Panc1 (cell line): ENCODE data around the gene MAGEA8. TPM values are rescaled to one million over a fixed set of nuclear protein-coding genes. Genes with fewer than 3 reads are reported as not detected.

Experiments used
- ATAC-seq: fragments of 200-7000 bp; cut with Tn5 transposase; 2 replicates; pipeline ENCODE4 v1.9.1; 2020; ENCODE audit warnings: mild to moderate bottlenecking, moderate library complexity
- BruUV-seq: library from RNA; stranded (reverse); fragments of 400-500 nt; replicated peaks from 2 replicates; lab custom pipeline; 2021; lab: Mats Ljungman, UMichigan
- CTCF ChIA-PET: fragments of 300-600 bp; sonication (Branson Sonifier 250); formaldehyde crosslinking; loops from one replicate; lab custom pipeline; 2022; ENCODE audit warnings: antibody characterized with exemption; lab: Charles Lee
- POLR2A ChIA-PET: fragments of 300-600 bp; sonication (Branson Sonifier 250); formaldehyde crosslinking; loops from one replicate; lab custom pipeline; 2022; ENCODE audit warnings: antibody characterized with exemption; lab: Charles Lee
- DNase-seq: peaks from one replicate; pipeline ENCODE4 v3.0.0-alpha.2; 2010; ENCODE audit warnings: low read depth, low spot score
- H3K27ac ChIP-seq: 2 replicates; pipeline ENCODE4 v1.5.1; 2011; ENCODE audit warnings: mild to moderate bottlenecking, low read length, inconsistent platforms
- H3K27me3 ChIP-seq: fragments of 200-500 bp; sonication (Bioruptor generic); 2 replicates; pipeline ENCODE4 v1.6.0; 2014; ENCODE audit warnings: low read length, inconsistent platforms; ENCODE audit not compliant: control insufficient read depth, insufficient read depth
- H3K36me3 ChIP-seq: fragments of 200-500 bp; sonication (Bioruptor generic); 2 replicates; pipeline ENCODE4 v1.5.1; 2014; ENCODE audit warnings: inconsistent platforms, mild to moderate bottlenecking, low read length, moderate library complexity; ENCODE audit not compliant: control insufficient read depth, insufficient read depth
- H3K4me1 ChIP-seq: 2 replicates; pipeline ENCODE4 v1.5.1; 2011; ENCODE audit warnings: inconsistent platforms, mild to moderate bottlenecking, low read length, moderate library complexity; ENCODE audit not compliant: control insufficient read depth, insufficient read depth
- H3K4me3 ChIP-seq, 2 experiments: 2 replicates each; pipeline ENCODE4 v1.5.1; 2011 to 2012; ENCODE audit warnings: low read depth in 2 of 2, low read length in 2 of 2, mild to moderate bottlenecking in 2 of 2, inconsistent platforms in 1 of 2, moderate library complexity in 1 of 2
- H3K9me3 ChIP-seq: fragments of 200-500 bp; sonication (Bioruptor generic); 2 replicates; pipeline ENCODE4 v1.5.1; 2014; ENCODE audit warnings: low read depth, mild to moderate bottlenecking, inconsistent platforms, low read length, moderate library complexity; ENCODE audit not compliant: control insufficient read depth, insufficient read depth
- POLR2AphosphoS5 ChIP-seq: IDR thresholded peaks from 2 replicates; pipeline ENCODE4 v1.6.1; 2012; ENCODE audit warnings: mild to moderate bottlenecking, low read depth, low read length, moderate library complexity
- SIN3A ChIP-seq: IDR thresholded peaks from 2 replicates; pipeline ENCODE4 v1.6.1; 2012; ENCODE audit warnings: low read depth, mild to moderate bottlenecking, low read length, moderate library complexity, borderline replicate concordance; ENCODE audit not compliant: insufficient read depth
- TCF7L2 ChIP-seq: IDR thresholded peaks from 2 replicates; pipeline ENCODE4 v1.6.1; 2011; ENCODE audit warnings: mild to moderate bottlenecking, low read depth, low read length, inconsistent platforms
- in situ Hi-C: cut with HindIII; loops from 2 replicates; pipeline ENCODE4 v1.10.0; 2016; ENCODE audit warnings: low sequenced_read_pairs, low pct_unique_long_range_greater_than_20kb
- intact Hi-C: fragments of 100-400 bp; cut with micrococcal nuclease; formaldehyde crosslinking; loops from one replicate; pipeline ENCODE4 v1.10.0; 2022; ENCODE audit not compliant: unreplicated experiment
- total RNA-seq: library from RNA; stranded (reverse); gene quantifications from one replicate; pipeline ENCODE4 v1.2.1, GENCODE V29; 2021; ENCODE audit not compliant: unreplicated experiment
- TF ChIP-seq, protein P1 (sequence below), 2 experiments: IDR thresholded peaks; 2 replicates each; pipeline ENCODE4 v1.6.1; 2011 to 2012; ENCODE audit warnings: low read depth in 2 of 2, control low read depth in 1 of 2, low read length in 1 of 2, mild to moderate bottlenecking in 1 of 2, moderate library complexity in 1 of 2; ENCODE audit not compliant: insufficient read depth in 1 of 2
- TF ChIP-seq, protein P2 (sequence below): fragments of 450-650 bp; IDR thresholded peaks from 2 replicates; pipeline ENCODE4 v1.5.1; 2017; ENCODE audit warnings: mild to moderate bottlenecking

MAGEA8 gene
- total RNA-seq, 1 experiment from 2014 or later: not detected

DNA sequence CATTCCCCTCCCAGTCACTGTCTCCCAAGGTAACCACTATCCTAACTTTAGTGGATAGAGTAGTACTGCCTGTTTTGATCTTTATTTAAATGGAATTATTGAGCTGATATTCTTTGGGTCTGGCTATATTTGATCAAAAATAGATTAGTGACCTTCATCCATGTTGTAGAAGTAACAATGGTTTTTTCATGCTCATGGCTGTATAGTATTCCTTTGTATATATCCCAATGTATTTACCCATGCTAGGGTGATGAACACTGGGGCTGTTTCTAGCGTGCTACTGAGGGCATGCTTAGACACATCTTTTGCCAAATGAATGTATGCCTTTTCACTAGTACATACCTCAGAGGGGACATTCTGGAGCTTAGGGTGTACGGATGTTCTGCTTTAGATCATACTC is 10.1 kb upstream of the MAGEA8 start:
- no peak for ATAC-seq
- intact Hi-C loops: no loop called here
- BruUV-seq: no TSS peak
- H3K4me1 ChIP-seq: no peaks in the 10 kb centered on the region
- H3K27me3 ChIP-seq: no peaks in the 10 kb centered on the region
- H3K36me3 ChIP-seq: no peaks in the 10 kb centered on the region
- TF ChIP-seq SIN3A (no peak), TCF7L2 (no peak)
- TF ChIP-seq, protein P1, sequence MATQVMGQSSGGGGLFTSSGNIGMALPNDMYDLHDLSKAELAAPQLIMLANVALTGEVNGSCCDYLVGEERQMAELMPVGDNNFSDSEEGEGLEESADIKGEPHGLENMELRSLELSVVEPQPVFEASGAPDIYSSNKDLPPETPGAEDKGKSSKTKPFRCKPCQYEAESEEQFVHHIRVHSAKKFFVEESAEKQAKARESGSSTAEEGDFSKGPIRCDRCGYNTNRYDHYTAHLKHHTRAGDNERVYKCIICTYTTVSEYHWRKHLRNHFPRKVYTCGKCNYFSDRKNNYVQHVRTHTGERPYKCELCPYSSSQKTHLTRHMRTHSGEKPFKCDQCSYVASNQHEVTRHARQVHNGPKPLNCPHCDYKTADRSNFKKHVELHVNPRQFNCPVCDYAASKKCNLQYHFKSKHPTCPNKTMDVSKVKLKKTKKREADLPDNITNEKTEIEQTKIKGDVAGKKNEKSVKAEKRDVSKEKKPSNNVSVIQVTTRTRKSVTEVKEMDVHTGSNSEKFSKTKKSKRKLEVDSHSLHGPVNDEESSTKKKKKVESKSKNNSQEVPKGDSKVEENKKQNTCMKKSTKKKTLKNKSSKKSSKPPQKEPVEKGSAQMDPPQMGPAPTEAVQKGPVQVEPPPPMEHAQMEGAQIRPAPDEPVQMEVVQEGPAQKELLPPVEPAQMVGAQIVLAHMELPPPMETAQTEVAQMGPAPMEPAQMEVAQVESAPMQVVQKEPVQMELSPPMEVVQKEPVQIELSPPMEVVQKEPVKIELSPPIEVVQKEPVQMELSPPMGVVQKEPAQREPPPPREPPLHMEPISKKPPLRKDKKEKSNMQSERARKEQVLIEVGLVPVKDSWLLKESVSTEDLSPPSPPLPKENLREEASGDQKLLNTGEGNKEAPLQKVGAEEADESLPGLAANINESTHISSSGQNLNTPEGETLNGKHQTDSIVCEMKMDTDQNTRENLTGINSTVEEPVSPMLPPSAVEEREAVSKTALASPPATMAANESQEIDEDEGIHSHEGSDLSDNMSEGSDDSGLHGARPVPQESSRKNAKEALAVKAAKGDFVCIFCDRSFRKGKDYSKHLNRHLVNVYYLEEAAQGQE (IDR thresholded peaks at IDR 0.05; ENCODE audit: insufficient read depth in 1 of 2, low read depth in 2 of 2, low read length in 1 of 2): no peak
- POLR2A ChIA-PET: no interaction called here
- no peak overlapping the region for H3K27ac ChIP-seq
- H3K9me3 ChIP-seq: no peaks in the 10 kb centered on the region
- CTCF ChIA-PET: no interaction called here
- H3K4me3 ChIP-seq: no peak overlapping the region
- in situ Hi-C loops: no loop called here
- DNase-seq: no peak

DNA sequence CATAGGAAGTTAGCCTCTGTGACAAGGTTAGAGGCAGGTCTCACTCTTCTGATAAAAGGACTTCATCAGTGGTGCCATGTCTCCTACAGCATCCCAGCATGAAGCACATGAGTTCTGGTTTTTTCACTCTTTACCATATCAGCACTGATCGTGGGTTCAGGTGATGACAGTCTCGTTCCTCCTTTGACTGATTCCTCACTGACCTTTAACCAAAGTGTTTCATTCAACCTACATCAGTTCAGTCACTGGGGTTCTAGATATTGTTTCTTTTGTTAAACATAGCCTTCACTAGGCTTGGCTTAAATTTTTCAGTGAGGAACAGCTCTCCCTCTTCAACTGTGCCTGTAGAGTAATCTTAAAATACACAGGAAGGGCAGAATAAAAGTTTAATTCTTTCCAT is 9.6 kb upstream of the MAGEA8 start:
- no TSS peak for BruUV-seq
- no peaks in the 10 kb centered on the region for H3K9me3 ChIP-seq
- in situ Hi-C loops (no loop called here), intact Hi-C loops (no loop called here)
- H3K36me3 ChIP-seq: no peaks in the 10 kb centered on the region
- ChIA-PET POLR2A (no interaction called here), CTCF (no interaction called here)
- H3K4me3 ChIP-seq: no peak overlapping the region
- ATAC-seq (no peak), DNase-seq (no peak)
- no peaks in the 10 kb centered on the region for H3K27me3 ChIP-seq
- TF ChIP-seq, protein P1 (IDR thresholded peaks at IDR 0.05; ENCODE audit: insufficient read depth in 1 of 2, low read depth in 2 of 2, low read length in 1 of 2): no peak
- no peak for TF ChIP-seq TCF7L2
- no peak for TF ChIP-seq POLR2AphosphoS5
- TF ChIP-seq SIN3A: no peak
- TF ChIP-seq, protein P2, sequence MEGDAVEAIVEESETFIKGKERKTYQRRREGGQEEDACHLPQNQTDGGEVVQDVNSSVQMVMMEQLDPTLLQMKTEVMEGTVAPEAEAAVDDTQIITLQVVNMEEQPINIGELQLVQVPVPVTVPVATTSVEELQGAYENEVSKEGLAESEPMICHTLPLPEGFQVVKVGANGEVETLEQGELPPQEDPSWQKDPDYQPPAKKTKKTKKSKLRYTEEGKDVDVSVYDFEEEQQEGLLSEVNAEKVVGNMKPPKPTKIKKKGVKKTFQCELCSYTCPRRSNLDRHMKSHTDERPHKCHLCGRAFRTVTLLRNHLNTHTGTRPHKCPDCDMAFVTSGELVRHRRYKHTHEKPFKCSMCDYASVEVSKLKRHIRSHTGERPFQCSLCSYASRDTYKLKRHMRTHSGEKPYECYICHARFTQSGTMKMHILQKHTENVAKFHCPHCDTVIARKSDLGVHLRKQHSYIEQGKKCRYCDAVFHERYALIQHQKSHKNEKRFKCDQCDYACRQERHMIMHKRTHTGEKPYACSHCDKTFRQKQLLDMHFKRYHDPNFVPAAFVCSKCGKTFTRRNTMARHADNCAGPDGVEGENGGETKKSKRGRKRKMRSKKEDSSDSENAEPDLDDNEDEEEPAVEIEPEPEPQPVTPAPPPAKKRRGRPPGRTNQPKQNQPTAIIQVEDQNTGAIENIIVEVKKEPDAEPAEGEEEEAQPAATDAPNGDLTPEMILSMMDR: no peak
- no peak overlapping the region for H3K27ac ChIP-seq
- no peaks in the 10 kb centered on the region for H3K4me1 ChIP-seq
